Pancreas (tissue), 10 donors: ENCODE measurements around the gene ZDHHC14. TPM values are rescaled to one million over a fixed set of nuclear protein-coding genes. Genes with fewer than 3 reads are reported as not detected.
"Not testable (repeated sequence)": the region's sequence is repeated elsewhere in the genome, so short reads cannot be mapped to it uniquely, and the experiment has no call there.

ENCODE experiments used
- ATAC-seq, 4 donors: fragments of 200-7000 bp; cut with Tn5 transposase; one replicate each; pipeline versions ENCODE4 v1.8.0 to v1.9.1; 2020; ENCODE audit warnings: mild to moderate bottlenecking in 4 of 4, moderate library complexity in 4 of 4
- DNase-seq, 6 donors: peaks; one replicate each; pipeline ENCODE4 v3.0.0-alpha.2; 2020
- FAIRE-seq: peaks from 2 replicates; lab custom pipeline; 2012; peaks lifted over from hg19 to GRCh38; lab: Jason Lieb, UNC
- H3K27ac ChIP-seq, 4 donors: fragments of 200-600 bp; sonication (generic); 1 replicate in 3 of 4; 2 replicates in 1 of 4; pipeline versions ENCODE4 v1.5.0 to v1.8.0; 2020
- H3K27me3 ChIP-seq, 4 donors: fragments of 200-600 bp; one replicate each; pipeline ENCODE4 v1.8.0; 2021
- H3K36me3 ChIP-seq, 3 donors: fragments of 200-600 bp; sonication (generic) in 1 of 3; one replicate each; pipeline versions ENCODE4 v1.5.0 to v1.8.0; 2020 to 2021
- H3K4me1 ChIP-seq, 3 donors: fragments of 200-600 bp; one replicate each; pipeline ENCODE4 v1.8.0; 2021
- H3K4me3 ChIP-seq, 4 donors: fragments of 200-600 bp; sonication (generic) in 2 of 4; one replicate each; pipeline versions ENCODE4 v1.5.0 to v1.8.0; 2020 to 2021
- H3K9me3 ChIP-seq, 4 donors: fragments of 200-600 bp; one replicate each; pipeline ENCODE4 v1.8.0; 2021
- CTCF ChIP-seq, 4 donors: fragments of 200-600 bp; sonication (generic) in 3 of 4; IDR thresholded peaks; one replicate each; pipeline versions ENCODE4 v1.5.0 to v1.8.0; 2021; ENCODE audit warnings: antibody characterized with exemption in 4 of 4
- WGBS, 2 donors: extraction: QIAGEN DNeasy Blood & Tissue Kit; methylation state at CpG; one replicate each; pipeline ENCODE4 v1.1.7; 2013; 5-methylcytosine and 5-hydroxymethylcytosine counted together
- intact Hi-C, 3 donors: fragments of 100-400 bp; cut with DNase I; formaldehyde crosslinking; loops; one replicate each; pipeline versions ENCODE4 v1.11.1 to v1.14.2; 2022
- polyA plus RNA-seq, 2 donors: library from polyadenylated mRNA; stranded (reverse); fragments of 200-250 nt; gene quantifications; one replicate each; pipeline ENCODE4 v1.2.3, GENCODE V29; 2013
- total RNA-seq, 6 donors: library from RNA; stranded (reverse); fragmentation: NEBNext Ultra II Directional in 4 of 6; extraction: Animal tissue kit (Norgen Biotek cat#: 25700) in 4 of 6; gene quantifications; one replicate each; pipeline versions ENCODE4 v1.2.1 to v1.2.4, GENCODE V29; 2021 to 2023
- donor health status: healthy with polysubstance abuse.
- donor health status: DM: no; HTN: no; CAD: no; lungs with moderate emphysema.
- donor health status: DM: no; HTN: no; CAD: no.
- donor health status: control.
- donor health status: control.
- donor health status: Bipolar disorder and iron deficiency.
- donor health status: DM: yes; HTN: yes; CAD: no.
- donor health status: DM: no; HTN: no; CAD: no.
- donor health status: DM: no; HTN: no; CAD: no.
- donor health status: DM: yes; HTN: yes; CAD: no.

Gene ZDHHC14
- total and polyA plus RNA-seq, 8 donors, result 3.1 to 9.9 (median 4.5) TPM

GRCh38 chr6:157381631-157382621 is 936 bp downstream of the ZDHHC14 start:
- peak; percentile 49 to 80 (median 60) for DNase-seq
- Histone ChIP-seq H3K4me3 (peak overlapping the region; percentile 89 to 99 (median 96)), H3K36me3 (no peaks in the 10 kb centered on the region), H3K27ac (peak overlapping the region; percentile 86 to 95 (median 94)), H3K4me1 (peaks cover 0 to 14% (median 0%) of the 10 kb centered on the region in 3 donors), H3K27me3 (no peaks in the 10 kb centered on the region), H3K9me3 (no peaks in the 10 kb centered on the region)
- no peak for FAIRE-seq
- TF ChIP-seq CTCF (IDR thresholded peaks at IDR 0.05), result no peak
- WGBS, 2 donors, result 0 to 1% methylated on average over 48 to 96 of the region's 96 CpGs
- ATAC-seq, result peak in 1 of 4 donors; percentile 32
- intact Hi-C loops, result no loop called here

- Histone ChIP-seq H3K4me3 (peak overlapping the region in 2 of 4 donors; percentile 93 to 99), H3K4me1 (peaks cover 0 to 15% (median 0%) of the 10 kb centered on the region in 3 donors), H3K27ac (no peak overlapping the region), H3K36me3 (no peaks in the 10 kb centered on the region), H3K27me3 (no peaks in the 10 kb centered on the region), H3K9me3 (no peaks in the 10 kb centered on the region)
- WGBS, 2 donors, result 30 to 32% methylated on average over 4 of the region's 4 CpGs
- no peak for ATAC-seq
- FAIRE-seq, result no peak
- TF ChIP-seq CTCF (IDR thresholded peaks at IDR 0.05), result no peak
- intact Hi-C loops, result no loop called here
- DNase-seq, result no peak
Observed at GRCh38 chr6:157382821-157383220, 1.8 kb downstream of the ZDHHC14 start.

GRCh38 chr6:157383471-157383870 is 2.5 kb downstream of the ZDHHC14 start:
- FAIRE-seq (no peak), DNase-seq (no peak), ATAC-seq (no peak)
- intact Hi-C loops, result no loop called here
- no peak for TF ChIP-seq CTCF (IDR thresholded peaks at IDR 0.05)
- 65 to 67% methylated on average over 9 of the region's 9 CpGs for WGBS, 2 donors
- Histone ChIP-seq H3K9me3 (no peaks in the 10 kb centered on the region), H3K4me3 (peak overlapping the region in 1 of 4 donors; percentile 99), H3K27ac (no peak overlapping the region), H3K36me3 (no peaks in the 10 kb centered on the region), H3K27me3 (no peaks in the 10 kb centered on the region), H3K4me1 (peaks cover 0 to 20% (median 0%) of the 10 kb centered on the region in 3 donors)

- H3K4me3 ChIP-seq, H3K27ac ChIP-seq, H3K27me3 ChIP-seq, H3K36me3 ChIP-seq, intact Hi-C loops, H3K9me3 ChIP-seq, FAIRE-seq, DNase-seq, ATAC-seq: not testable (repeated sequence)
- H3K4me1 ChIP-seq, result peaks cover 0 to 20% (median 0%) of the 10 kb centered on the region in 3 donors
- WGBS, 2 donors, result 82% methylated on average over 4 of the region's 4 CpGs
Observed at GRCh38 chr6:157384962-157385361, 4.0 kb downstream of the ZDHHC14 start.

GRCh38 chr6:157385482-157385881 is 4.5 kb downstream of the ZDHHC14 start:
- no peak overlapping the region for H3K4me3 ChIP-seq
- WGBS, 2 donors, result 23 to 29% methylated on average over 2 of the region's 2 CpGs
- H3K27ac ChIP-seq, result no peak overlapping the region
- DNase-seq (no peak), ATAC-seq (no peak), FAIRE-seq (no peak)
- peaks cover 0 to 20% (median 0%) of the 10 kb centered on the region in 3 donors for H3K4me1 ChIP-seq
- no peaks in the 10 kb centered on the region for H3K27me3 ChIP-seq
- intact Hi-C loops, result no loop called here
- no peak for TF ChIP-seq CTCF (IDR thresholded peaks at IDR 0.05)
- no peaks in the 10 kb centered on the region for H3K36me3 ChIP-seq
- H3K9me3 ChIP-seq, result no peaks in the 10 kb centered on the region
